CD4-positive, alpha-beta T cell (primary cell): ENCODE results near the gene GABRB1. TPM values are rescaled to one million over a fixed set of nuclear protein-coding genes. Genes with fewer than 3 reads are reported as not detected.

Source experiments
- ATAC-seq: fragments of 200-7000 bp; cut with Tn5 transposase; one replicate; pipeline ENCODE4 v1.10.0; 2022; ENCODE audit warnings: mild to moderate bottlenecking; ENCODE audit not compliant: poor library complexity
- CTCF ChIA-PET: fragments of 350-600 bp; sonication (Branson Sonifier 250); formaldehyde crosslinking; loops from one replicate; lab custom pipeline; 2021; ENCODE audit warnings: antibody characterized with exemption, inconsistent platforms; lab: Charles Lee
- POLR2A ChIA-PET: fragments of 350-600 bp; sonication (Branson Sonifier 250); formaldehyde crosslinking; loops from one replicate; lab custom pipeline; 2021; ENCODE audit warnings: antibody characterized with exemption, inconsistent platforms; lab: Charles Lee
- DNase-seq, 14 experiments: peaks; one replicate each; pipeline ENCODE4 v3.0.0-alpha.2; 2013 to 2020; ENCODE audit warnings: mixed read lengths in 2 of 14
- H3K27ac ChIP-seq, 2 donors: one replicate each; pipeline versions ENCODE4 v1.5.1 to v1.7.0; 2013; ENCODE audit warnings: low read length in 2 of 2, low read depth in 1 of 2, mild to moderate bottlenecking in 1 of 2
- H3K27me3 ChIP-seq, 2 experiments: 1 replicate in 1 of 2; 2 replicates in 1 of 2; pipeline versions ENCODE4 v1.6.1 to v1.7.0; 2013; ENCODE audit warnings: low read length in 2 of 2, control low read depth in 1 of 2, mild to moderate bottlenecking in 1 of 2, moderate library complexity in 1 of 2; ENCODE audit not compliant: insufficient read depth in 2 of 2, control insufficient read depth in 1 of 2
- H3K36me3 ChIP-seq: one replicate; pipeline ENCODE4 v1.6.1; 2013; ENCODE audit warnings: low read length, control low read depth; ENCODE audit not compliant: insufficient read depth
- H3K4me1 ChIP-seq: one replicate; pipeline ENCODE4 v1.6.1; 2013; ENCODE audit warnings: low read length, control low read depth; ENCODE audit not compliant: insufficient read depth
- H3K4me3 ChIP-seq: one replicate; pipeline ENCODE4 v1.5.1; 2013; ENCODE audit warnings: mild to moderate bottlenecking, low read length, moderate library complexity
- H3K9me3 ChIP-seq, 2 experiments: 1 replicate in 1 of 2; 2 replicates in 1 of 2; pipeline versions ENCODE4 v1.6.1 to v1.7.0; 2013; ENCODE audit warnings: low read length in 2 of 2, mild to moderate bottlenecking in 2 of 2, control low read depth in 1 of 2, moderate library complexity in 1 of 2; ENCODE audit not compliant: control insufficient read depth in 1 of 2, insufficient read depth in 1 of 2
- H3K27ac Mint-ChIP-seq: one replicate; pipeline ENCODE4 v1.8.0; 2020; ENCODE audit warnings: mixed read lengths
- H3K27me3 Mint-ChIP-seq: one replicate; pipeline ENCODE4 v1.8.0; 2021; ENCODE audit warnings: mixed read lengths
- H3K36me3 Mint-ChIP-seq: one replicate; pipeline ENCODE4 v1.8.0; 2021; ENCODE audit warnings: low read depth, mixed read lengths
- H3K4me1 Mint-ChIP-seq: one replicate; pipeline ENCODE4 v1.8.0; 2021; ENCODE audit warnings: low read depth, mixed read lengths
- H3K4me3 Mint-ChIP-seq: one replicate; pipeline ENCODE4 v1.8.0; 2020; ENCODE audit warnings: mild to moderate bottlenecking, mixed read lengths
- H3K9me3 Mint-ChIP-seq: one replicate; pipeline ENCODE4 v1.8.0; 2020; ENCODE audit warnings: mixed read lengths
- CTCF ChIP-seq: fragments of 200-600 bp; IDR thresholded peaks from one replicate; pipeline ENCODE4 v1.8.0; 2022; ENCODE audit warnings: antibody characterized with exemption, mild to moderate bottlenecking
- intact Hi-C, 2 experiments: fragments of 100-400 bp; cut with DNase I in 1 of 2; cut with micrococcal nuclease in 1 of 2; formaldehyde crosslinking; loops; one replicate each; pipeline versions ENCODE4 v1.15.1 to v1.9.0; 2023 to 2025; cut with DNase I, micrococcal nuclease
- total RNA-seq, 174 experiments: library from RNA in 2 of 174; stranded (reverse) in 2 of 174; gene quantifications; one replicate each; pipeline ENCODE4 v1.2.3 and lab custom pipeline; 2021 to 2026

Gene GABRB1
- total RNA-seq, 2 experiments from 2014 or later = not detected

DNA sequence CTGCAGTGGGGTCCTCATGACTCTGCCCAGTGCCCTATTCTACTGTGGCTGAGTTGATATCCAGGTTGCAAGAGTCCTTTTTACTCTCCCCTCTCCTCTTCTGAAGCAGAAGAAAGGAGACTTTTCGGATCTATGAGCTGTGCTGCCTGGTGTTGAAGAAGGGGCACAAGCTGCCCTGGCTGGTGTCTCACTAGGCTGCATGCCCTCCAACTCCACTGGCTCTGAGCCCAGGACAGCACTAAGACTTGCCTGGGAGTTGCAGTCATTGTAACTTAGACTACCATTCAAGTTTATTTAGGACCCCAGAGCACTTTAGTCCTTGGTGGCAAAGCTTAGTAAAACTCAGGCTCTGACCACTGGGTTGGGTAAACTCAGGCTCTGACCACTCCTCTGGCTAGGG, 89.4 kb downstream of the GABRB1 start:
- no peak for DNase-seq
- no peak for ATAC-seq
- no peak overlapping the region for H3K27ac ChIP-seq
- no peak overlapping the region for H3K27ac Mint-ChIP-seq
- H3K9me3 Mint-ChIP-seq = no peaks in the 10 kb centered on the region
- CTCF ChIA-PET = no interaction called here
- H3K27me3 Mint-ChIP-seq = peaks cover 5% of the 10 kb centered on the region
- POLR2A ChIA-PET = no interaction called here
- no peak overlapping the region for H3K4me3 Mint-ChIP-seq
- no peaks in the 10 kb centered on the region for H3K36me3 ChIP-seq
- no peaks in the 10 kb centered on the region for H3K4me1 Mint-ChIP-seq
- no peaks in the 10 kb centered on the region for H3K36me3 Mint-ChIP-seq
- no peaks in the 10 kb centered on the region for H3K27me3 ChIP-seq
- intact Hi-C loops = no loop called here
- H3K4me3 ChIP-seq = no peak overlapping the region
- H3K4me1 ChIP-seq = no peaks in the 10 kb centered on the region
- TF ChIP-seq CTCF = no peak
- H3K9me3 ChIP-seq = no peaks in the 10 kb centered on the region

- ATAC-seq (peak; percentile 43), DNase-seq (peak in 10 of 14 experiments; percentile 1 to 62 (median 11))
- ChIA-PET POLR2A (no interaction called here), CTCF (interaction anchor here (1.0 kb wide), 1 partner anchor 8 kb away, joined by 3 read pairs; no protein-coding TSS in a partner anchor)
- H3K4me1 ChIP-seq = no peaks in the 10 kb centered on the region
- no peaks in the 10 kb centered on the region for H3K27me3 Mint-ChIP-seq
- no peak overlapping the region for H3K27ac Mint-ChIP-seq
- intact Hi-C loops = no loop called here
- H3K4me3 Mint-ChIP-seq = no peak overlapping the region
- no peak overlapping the region for H3K27ac ChIP-seq
- no peaks in the 10 kb centered on the region for H3K9me3 ChIP-seq
- no peak overlapping the region for H3K4me3 ChIP-seq
- H3K27me3 ChIP-seq = no peaks in the 10 kb centered on the region
- no peaks in the 10 kb centered on the region for H3K36me3 ChIP-seq
- TF ChIP-seq CTCF = peak; percentile 75
- no peaks in the 10 kb centered on the region for H3K36me3 Mint-ChIP-seq
- H3K4me1 Mint-ChIP-seq = no peaks in the 10 kb centered on the region
- H3K9me3 Mint-ChIP-seq = no peaks in the 10 kb centered on the region
These were observed 91.4 kb downstream of the GABRB1 start for GRCh38 chr4:47122592-47123291.

DNA sequence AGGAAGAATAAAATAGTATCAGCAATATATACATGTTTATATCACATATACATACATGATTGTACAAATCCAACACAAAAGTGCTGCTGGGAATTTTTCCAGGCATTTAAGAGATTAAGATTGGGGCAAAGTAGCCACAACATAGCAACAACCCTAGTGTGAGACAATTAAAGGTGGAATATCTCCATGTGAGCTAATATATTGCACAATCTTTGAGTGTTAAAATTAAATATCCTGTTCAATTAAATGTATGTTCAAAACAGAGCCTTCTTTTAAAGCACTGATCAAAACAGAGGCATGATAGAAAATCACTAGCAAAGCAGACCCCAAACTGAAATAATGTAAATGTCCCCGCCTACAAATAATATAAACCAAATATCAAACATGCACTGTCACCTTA, 97.6 kb downstream of the GABRB1 start:
- H3K27ac ChIP-seq = no peak overlapping the region
- intact Hi-C loops = no loop called here
- no peak for DNase-seq
- Mint-ChIP-seq H3K4me1 (no peaks in the 10 kb centered on the region), H3K9me3 (no peaks in the 10 kb centered on the region), H3K27me3 (no peaks in the 10 kb centered on the region), H3K36me3 (no peaks in the 10 kb centered on the region), H3K27ac (no peak overlapping the region), H3K4me3 (no peak overlapping the region)
- no peaks in the 10 kb centered on the region for H3K27me3 ChIP-seq
- H3K36me3 ChIP-seq = no peaks in the 10 kb centered on the region
- ATAC-seq = no peak
- no peaks in the 10 kb centered on the region for H3K4me1 ChIP-seq
- no peaks in the 10 kb centered on the region for H3K9me3 ChIP-seq
- POLR2A ChIA-PET = no interaction called here
- CTCF ChIA-PET = no interaction called here
- no peak for TF ChIP-seq CTCF
- H3K4me3 ChIP-seq = no peak overlapping the region
